ENCODE measurements around the gene MOG.

- no peak for TF ChIP-seq CTCF (conservative IDR thresholded peaks at IDR 0.05)
- TF ChIP-seq EZH2 (IDR thresholded peaks at IDR 0.05; ENCODE audit: low read depth): no peak
Measured at GRCh38 chr6:29620630-29621029, 36.3 kb upstream of the MOG start.
